ENCODE measurements around the gene MCAM. TPM values are rescaled to one million over a fixed set of nuclear protein-coding genes. Genes with fewer than 3 reads are reported as not detected.

Gene MCAM
- total RNA-seq, 4 donors from 2014 or later = 612 to 1,198 (median 830) TPM

GRCh38 chr11:119334174-119334930 is 17.4 kb upstream of the MCAM start, which contains the start of gene RNF26:
RNF26 (plus strand) TSS chr11:119334527; CDS start chr11:119335123, 596 bp downstream.
- TF ChIP-seq CTCF (IDR thresholded peaks at IDR 0.05) = no peak
- peak; percentile 31 to 91 for TF ChIP-seq EP300 (IDR thresholded peaks at IDR 0.05)
- peak; percentile 47 to 78 for TF ChIP-seq POLR2A (IDR thresholded peaks at IDR 0.05)
- no peaks in the 10 kb centered on the region for H3K27me3 ChIP-seq
- peak; percentile 94 to 98 for DNase-seq (ENCODE audit: low spot score in 2 of 2)
- WGBS, 2 donors = 0% methylated on average over 33 to 52 of the region's 54 CpGs
- no peaks in the 10 kb centered on the region for H3K9me3 ChIP-seq
- H3K36me3 ChIP-seq = peaks cover 0 to 23% (median 0%) of the 10 kb centered on the region in 3 donors
- peaks cover 0 to 50% (median 22%) of the 10 kb centered on the region in 4 donors for H3K4me1 ChIP-seq
- H3K4me3 ChIP-seq = peak within 1 kb of the TSS; percentile 75 to 88 (median 82)
- peak within 1 kb of the TSS; percentile 83 to 94 (median 88) for H3K27ac ChIP-seq

- H3K4me3 ChIP-seq = no peak overlapping the region
- WGBS, 2 donors = 69 to 80% methylated on average over 4 of the region's 4 CpGs
- TF ChIP-seq CTCF (IDR thresholded peaks at IDR 0.05) = no peak
- TF ChIP-seq POLR2A (IDR thresholded peaks at IDR 0.05) = no peak
- no peak for TF ChIP-seq EP300 (IDR thresholded peaks at IDR 0.05)
These were observed 15.3 kb upstream of the MCAM start for GRCh38 chr11:119332111-119332765.

DNA sequence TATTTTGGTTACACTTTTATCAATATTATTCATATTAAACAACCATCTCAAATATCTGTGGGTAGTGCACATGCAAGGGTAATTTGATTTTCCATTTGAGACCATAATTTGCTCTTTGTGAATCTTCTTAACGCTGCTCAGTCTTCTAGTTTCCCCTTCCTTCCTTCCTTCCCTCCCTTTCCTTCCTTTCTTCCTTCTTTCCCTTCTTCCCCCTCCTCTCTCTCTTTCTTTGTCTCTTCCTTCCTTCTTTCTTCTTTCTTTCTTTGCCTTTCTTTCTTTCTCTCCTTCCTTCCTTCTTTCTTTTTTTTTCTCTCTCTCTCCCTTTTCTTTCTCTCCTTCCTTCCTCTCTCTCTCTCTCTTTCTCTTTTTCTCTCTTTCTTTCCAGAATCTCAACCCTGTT is 13.3 kb upstream of the MCAM start:
- TF ChIP-seq POLR2A (IDR thresholded peaks at IDR 0.05) (no peak), EP300 (IDR thresholded peaks at IDR 0.05) (no peak), CTCF (IDR thresholded peaks at IDR 0.05) (no peak)

More at GRCh38 chr11:119332111-119332765, 15.3 kb upstream of the MCAM start:
- Histone ChIP-seq H3K27me3 (no peaks in the 10 kb centered on the region), H3K36me3 (peaks cover 0 to 18% (median 0%) of the 10 kb centered on the region in 3 donors), H3K9me3 (no peaks in the 10 kb centered on the region), H3K4me1 (peaks cover 0 to 29% (median 10%) of the 10 kb centered on the region in 4 donors), H3K27ac (no peak overlapping the region)
- DNase-seq (ENCODE audit: low spot score in 2 of 2) = no peak

GRCh38 chr11:119329320-119329719 is 12.4 kb upstream of the MCAM start:
- no peak for DNase-seq (ENCODE audit: low spot score in 2 of 2)
- H3K4me1 ChIP-seq = peaks cover 0 to 5% (median 0%) of the 10 kb centered on the region in 4 donors
- 61 to 67% methylated on average over 2 of the region's 2 CpGs for WGBS, 2 donors

More for the DNA sequence above, 13.3 kb upstream of the MCAM start:
- H3K36me3 ChIP-seq = no peaks in the 10 kb centered on the region
- H3K4me1 ChIP-seq = peaks cover 0 to 9% (median 6%) of the 10 kb centered on the region in 4 donors
- DNase-seq (ENCODE audit: low spot score in 2 of 2) = no peak
- 50% methylated on average over 1 of the region's 1 CpG for WGBS, 2 donors
- H3K9me3 ChIP-seq = no peaks in the 10 kb centered on the region
- H3K4me3 ChIP-seq = no peak overlapping the region
- H3K27me3 ChIP-seq = no peaks in the 10 kb centered on the region
- H3K27ac ChIP-seq = no peak overlapping the region

More at GRCh38 chr11:119329320-119329719, 12.4 kb upstream of the MCAM start:
- H3K9me3 ChIP-seq = no peaks in the 10 kb centered on the region
- no peaks in the 10 kb centered on the region for H3K27me3 ChIP-seq
- H3K4me3 ChIP-seq = no peak overlapping the region
- no peak for TF ChIP-seq CTCF (IDR thresholded peaks at IDR 0.05)
- TF ChIP-seq POLR2A (IDR thresholded peaks at IDR 0.05) = no peak
- no peak for TF ChIP-seq EP300 (IDR thresholded peaks at IDR 0.05)
- no peak overlapping the region for H3K27ac ChIP-seq
- H3K36me3 ChIP-seq = no peaks in the 10 kb centered on the region

Data from tibial nerve (tissue), 4 donors.